Tibial nerve (tissue), 4 donors: ENCODE data around the gene USP48. TPM values are rescaled to one million over a fixed set of nuclear protein-coding genes. Genes with fewer than 3 reads are reported as not detected.

Experiments
- DNase-seq, 2 donors: peaks; one replicate each; pipeline ENCODE4 v3.0.0-alpha.2; 2019; ENCODE audit warnings: low spot score in 2 of 2
- H3K27ac ChIP-seq, 4 donors: fragments of 200-600 bp; sonication (generic) in 3 of 4; one replicate each; pipeline ENCODE4 v1.5.1; 2017 to 2019; ENCODE audit warnings: mild to moderate bottlenecking in 1 of 4
- H3K27me3 ChIP-seq, 2 donors: fragments of 200-600 bp; sonication (generic) in 1 of 2; one replicate each; pipeline versions ENCODE4 v1.5.1 to v1.6.0; 2017 to 2019
- H3K36me3 ChIP-seq, 3 donors: fragments of 200-600 bp; sonication (generic); one replicate each; pipeline ENCODE4 v1.5.1; 2018 to 2019
- H3K4me1 ChIP-seq, 4 donors: fragments of 200-600 bp; sonication (generic) in 3 of 4; one replicate each; pipeline ENCODE4 v1.5.1; 2017 to 2019
- H3K4me3 ChIP-seq, 4 donors: fragments of 200-600 bp; sonication (generic) in 3 of 4; one replicate each; pipeline ENCODE4 v1.5.1; 2017 to 2019; ENCODE audit warnings: mild to moderate bottlenecking in 1 of 4, moderate library complexity in 1 of 4
- H3K9me3 ChIP-seq, 4 donors: fragments of 200-600 bp; sonication (generic) in 3 of 4; one replicate each; pipeline ENCODE4 v1.5.1; 2017 to 2019
- EP300 ChIP-seq, 2 donors: sonication (generic); formaldehyde crosslinking; IDR thresholded peaks; one replicate each; pipeline ENCODE4 v1.6.1; 2017; ENCODE audit warnings: antibody characterized with exemption in 2 of 2, mild to moderate bottlenecking in 1 of 2
- POLR2A ChIP-seq, 2 donors: fragments of 450-650 bp; IDR thresholded peaks; one replicate each; pipeline ENCODE4 v1.6.1; 2017; ENCODE audit warnings: antibody characterized with exemption in 2 of 2, mild to moderate bottlenecking in 2 of 2, moderate library complexity in 2 of 2
- WGBS, 2 donors: methylation state at CpG; one replicate each; pipeline ENCODE4 v1.1.5; 2018; 5-methylcytosine and 5-hydroxymethylcytosine counted together
- total RNA-seq, 4 donors: library from RNA; depleted of rRNA; stranded (reverse); fragments of >200 nt; gene quantifications; one replicate each; pipeline ENCODE4 v1.1.0, GENCODE V29; 2016
- TF ChIP-seq, protein P1 (sequence below), 5 experiments: fragments of 200-600 bp in 3 of 5; fragments of 450-650 bp in 2 of 5; sonication (generic) in 3 of 5; IDR thresholded peaks; one replicate each; pipeline ENCODE4 v1.5.1; 2016 to 2019; ENCODE audit warnings: antibody characterized with exemption in 5 of 5, mild to moderate bottlenecking in 3 of 5, moderate library complexity in 2 of 5

The USP48 gene
- total RNA-seq, 4 donors from 2014 or later = 51.1 to 65.9 (median 58.7) TPM

DNA sequence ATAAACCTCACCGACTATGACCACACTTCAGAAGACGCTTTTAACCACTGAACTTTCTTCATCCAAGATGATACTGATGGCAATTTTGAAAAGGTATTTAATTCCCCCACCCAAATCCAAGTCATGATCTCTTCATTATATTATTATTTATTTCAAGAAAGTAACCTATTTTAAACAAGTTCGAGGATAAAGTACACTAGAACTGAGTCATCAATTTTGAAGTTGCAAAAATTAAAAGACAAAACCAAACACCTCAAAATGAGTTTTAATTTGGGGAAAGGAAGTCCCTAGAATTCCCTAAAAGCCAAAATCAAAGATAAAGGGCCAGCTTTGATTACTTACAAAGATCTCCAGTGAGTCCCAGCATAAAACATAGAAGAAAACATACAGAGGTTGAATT, 58.4 kb downstream of the USP48 start:
- TF ChIP-seq EP300 (IDR thresholded peaks at IDR 0.05) (no peak), POLR2A (IDR thresholded peaks at IDR 0.05) (no peak)
- H3K4me1 ChIP-seq = no peaks in the 10 kb centered on the region
- no peaks in the 10 kb centered on the region for H3K27me3 ChIP-seq
- no peak overlapping the region for H3K4me3 ChIP-seq
- no peak overlapping the region for H3K27ac ChIP-seq
- H3K36me3 ChIP-seq = peaks cover 0 to 65% (median 3%) of the 10 kb centered on the region in 3 donors
- DNase-seq = no peak
- H3K9me3 ChIP-seq = no peaks in the 10 kb centered on the region
- WGBS, 2 donors = 94 to 95% methylated on average over 3 of the region's 3 CpGs

DNA sequence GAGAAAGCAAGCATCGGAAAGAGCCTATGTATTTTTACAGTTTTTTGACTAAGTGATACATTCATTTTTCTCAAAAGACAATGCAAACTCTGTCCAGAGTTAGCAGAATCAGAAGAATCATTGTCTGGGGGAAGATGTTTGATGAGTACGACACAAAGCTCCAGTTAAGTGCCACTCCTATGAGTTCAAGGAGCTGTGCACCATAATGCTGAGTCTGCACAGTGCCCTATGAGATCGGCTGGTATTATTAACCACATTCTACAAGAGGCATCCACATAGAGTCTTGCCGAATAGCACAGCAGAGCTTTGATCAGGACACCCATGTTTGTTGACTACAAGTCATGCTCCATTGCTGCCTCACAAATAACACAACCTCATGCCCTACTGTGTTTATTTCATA, 58.9 kb downstream of the USP48 start:
- Histone ChIP-seq H3K36me3 (peaks cover 0 to 65% (median 3%) of the 10 kb centered on the region in 3 donors), H3K27ac (no peak overlapping the region), H3K4me3 (no peak overlapping the region), H3K27me3 (no peaks in the 10 kb centered on the region), H3K4me1 (no peaks in the 10 kb centered on the region), H3K9me3 (no peaks in the 10 kb centered on the region)
- TF ChIP-seq POLR2A (IDR thresholded peaks at IDR 0.05) (no peak), EP300 (IDR thresholded peaks at IDR 0.05) (no peak)
- TF ChIP-seq, protein P1, sequence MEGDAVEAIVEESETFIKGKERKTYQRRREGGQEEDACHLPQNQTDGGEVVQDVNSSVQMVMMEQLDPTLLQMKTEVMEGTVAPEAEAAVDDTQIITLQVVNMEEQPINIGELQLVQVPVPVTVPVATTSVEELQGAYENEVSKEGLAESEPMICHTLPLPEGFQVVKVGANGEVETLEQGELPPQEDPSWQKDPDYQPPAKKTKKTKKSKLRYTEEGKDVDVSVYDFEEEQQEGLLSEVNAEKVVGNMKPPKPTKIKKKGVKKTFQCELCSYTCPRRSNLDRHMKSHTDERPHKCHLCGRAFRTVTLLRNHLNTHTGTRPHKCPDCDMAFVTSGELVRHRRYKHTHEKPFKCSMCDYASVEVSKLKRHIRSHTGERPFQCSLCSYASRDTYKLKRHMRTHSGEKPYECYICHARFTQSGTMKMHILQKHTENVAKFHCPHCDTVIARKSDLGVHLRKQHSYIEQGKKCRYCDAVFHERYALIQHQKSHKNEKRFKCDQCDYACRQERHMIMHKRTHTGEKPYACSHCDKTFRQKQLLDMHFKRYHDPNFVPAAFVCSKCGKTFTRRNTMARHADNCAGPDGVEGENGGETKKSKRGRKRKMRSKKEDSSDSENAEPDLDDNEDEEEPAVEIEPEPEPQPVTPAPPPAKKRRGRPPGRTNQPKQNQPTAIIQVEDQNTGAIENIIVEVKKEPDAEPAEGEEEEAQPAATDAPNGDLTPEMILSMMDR (IDR thresholded peaks at IDR 0.05) = no peak
- WGBS, 2 donors = 53 to 55% methylated on average over 4 of the region's 4 CpGs
- DNase-seq = no peak

GRCh38 chr1:21721295-21721985, 61.5 kb downstream of the USP48 start:
- H3K27me3 ChIP-seq = no peaks in the 10 kb centered on the region
- peaks cover 0 to 78% (median 3%) of the 10 kb centered on the region in 3 donors for H3K36me3 ChIP-seq
- WGBS, 2 donors = 75 to 77% methylated on average over 7 of the region's 7 CpGs
- DNase-seq = no peak
- no peak for TF ChIP-seq POLR2A (IDR thresholded peaks at IDR 0.05)
- TF ChIP-seq EP300 (IDR thresholded peaks at IDR 0.05) = no peak
- TF ChIP-seq, protein P1 (IDR thresholded peaks at IDR 0.05) = no peak
- H3K9me3 ChIP-seq = no peaks in the 10 kb centered on the region
- H3K4me1 ChIP-seq = no peaks in the 10 kb centered on the region
- H3K4me3 ChIP-seq = no peak overlapping the region
- H3K27ac ChIP-seq = no peak overlapping the region

GRCh38 chr1:21716169-21716568, 66.8 kb downstream of the USP48 start:
- H3K27ac ChIP-seq = no peak overlapping the region
- H3K9me3 ChIP-seq = no peaks in the 10 kb centered on the region
- no peaks in the 10 kb centered on the region for H3K4me1 ChIP-seq
- 86% methylated on average over 2 of the region's 2 CpGs for WGBS, 2 donors
- H3K4me3 ChIP-seq = no peak overlapping the region
- DNase-seq = no peak
- peaks cover 3 to 100% (median 4%) of the 10 kb centered on the region in 3 donors for H3K36me3 ChIP-seq
- TF ChIP-seq EP300 (IDR thresholded peaks at IDR 0.05) = no peak
- TF ChIP-seq, protein P1 (IDR thresholded peaks at IDR 0.05) = no peak
- TF ChIP-seq POLR2A (IDR thresholded peaks at IDR 0.05) = no peak
- no peaks in the 10 kb centered on the region for H3K27me3 ChIP-seq

- Histone ChIP-seq H3K27me3 (no peaks in the 10 kb centered on the region), H3K4me3 (no peak overlapping the region), H3K9me3 (no peaks in the 10 kb centered on the region), H3K4me1 (peaks cover 0 to 44% (median 0%) of the 10 kb centered on the region in 4 donors), H3K27ac (no peak overlapping the region), H3K36me3 (peaks cover 0 to 47% (median 0%) of the 10 kb centered on the region in 3 donors)
- 74 to 81% methylated on average over 4 of the region's 4 CpGs for WGBS, 2 donors
- DNase-seq = no peak
- TF ChIP-seq POLR2A (IDR thresholded peaks at IDR 0.05) (no peak), EP300 (IDR thresholded peaks at IDR 0.05) (no peak)
- TF ChIP-seq, protein P1 (IDR thresholded peaks at IDR 0.05) = no peak
Observed at GRCh38 chr1:21707891-21708290, 75.1 kb downstream of the USP48 start.
